GM21717 (cell line): Measurements from ENCODE around the gene RALGAPB.

ENCODE experiments used
- ATAC-seq: cut with Tn5 transposase; IDR thresholded peaks from one replicate; pipeline ENCODE4 v1.9.1; 2021; ENCODE audit warnings: mild to moderate bottlenecking, moderate library complexity; ENCODE audit not compliant: unreplicated experiment

RALGAPB gene

GRCh38 chr20:38543014-38543906 is 70.6 kb downstream of the RALGAPB start:
- no peak for ATAC-seq

GRCh38 chr20:38545771-38546170 is 73.1 kb downstream of the RALGAPB start:
- no peak for ATAC-seq

- ATAC-seq = no peak
Observed at GRCh38 chr20:38547288-38548085, 74.8 kb downstream of the RALGAPB start.

GRCh38 chr20:38548356-38549083 is 75.9 kb downstream of the RALGAPB start:
- no peak for ATAC-seq

GRCh38 chr20:38550274-38550673 is 77.6 kb downstream of the RALGAPB start:
- no peak for ATAC-seq

GRCh38 chr20:38551056-38551626 is 78.5 kb downstream of the RALGAPB start:
- ATAC-seq = no peak

GRCh38 chr20:38554986-38555385 is 82.3 kb downstream of the RALGAPB start:
- ATAC-seq = no peak

GRCh38 chr20:38555395-38555794 is 82.8 kb downstream of the RALGAPB start:
- no peak for ATAC-seq

- ATAC-seq = no peak
Observed at GRCh38 chr20:38557174-38557573, 84.5 kb downstream of the RALGAPB start.

GRCh38 chr20:38558596-38559360 is 86.1 kb downstream of the RALGAPB start:
- no peak for ATAC-seq

GRCh38 chr20:38559764-38560163 is 87.1 kb downstream of the RALGAPB start:
- no peak for ATAC-seq

GRCh38 chr20:38563802-38564431 is 91.3 kb downstream of the RALGAPB start:
- ATAC-seq = no peak

- no peak for ATAC-seq
Observed at GRCh38 chr20:38564680-38565079, 92.0 kb downstream of the RALGAPB start.

- ATAC-seq = no peak
Observed at GRCh38 chr20:38566036-38566598, 93.5 kb downstream of the RALGAPB start.

- no peak for ATAC-seq
Observed at GRCh38 chr20:38569747-38570525, 97.3 kb downstream of the RALGAPB start.

- no peak for ATAC-seq
Observed at GRCh38 chr20:38573413-38573812, 100.8 kb downstream of the RALGAPB start.

- no peak for ATAC-seq
Observed at GRCh38 chr20:38579219-38579910, 106.7 kb downstream of the RALGAPB start.

GRCh38 chr20:38579921-38580320 is 107.3 kb downstream of the RALGAPB start:
- no peak for ATAC-seq
